Spleen (tissue), 11 donors: Measurements from ENCODE around the gene ANKS1B. TPM values are rescaled to one million over a fixed set of nuclear protein-coding genes. Genes with fewer than 3 reads are reported as not detected.

ENCODE experiments used
- DNase-seq: peaks from one replicate; pipeline ENCODE4 v3.0.0-alpha.2; 2020
- H3K27ac ChIP-seq, 8 donors: fragments of 200-600 bp; sonication (generic) in 7 of 8; 1 replicate in 4 of 8; 2 replicates in 4 of 8; pipeline versions ENCODE4 v1.5.0 to v1.8.0; 2016 to 2021; ENCODE audit warnings: inconsistent platforms in 4 of 8, mild to moderate bottlenecking in 4 of 8, moderate library complexity in 1 of 8
- H3K27me3 ChIP-seq, 7 donors: fragments of 200-600 bp; sonication (generic) in 6 of 7; replicated peaks in 1 of 7; 1 replicate in 4 of 7; 2 replicates in 3 of 7; pipeline versions ENCODE4 v1.5.0 to v1.8.0; 2016 to 2021; ENCODE audit warnings: inconsistent platforms in 3 of 7, mild to moderate bottlenecking in 1 of 7
- H3K36me3 ChIP-seq, 6 donors: fragments of 200-600 bp; sonication (generic) in 5 of 6; 1 replicate in 4 of 6; 2 replicates in 2 of 6; pipeline versions ENCODE4 v1.5.0 to v1.8.0; 2016 to 2021; ENCODE audit warnings: inconsistent platforms in 2 of 6
- H3K4me1 ChIP-seq, 6 donors: fragments of 200-600 bp; sonication (generic) in 5 of 6; 1 replicate in 3 of 6; 2 replicates in 3 of 6; pipeline versions ENCODE4 v1.5.0 to v1.8.0; 2016 to 2021; ENCODE audit warnings: inconsistent platforms in 3 of 6
- H3K4me3 ChIP-seq, 8 donors: fragments of 200-600 bp; sonication (generic) in 7 of 8; 1 replicate in 4 of 8; 2 replicates in 4 of 8; pipeline versions ENCODE4 v1.5.0 to v1.8.0; 2016 to 2021; ENCODE audit warnings: inconsistent platforms in 4 of 8, mild to moderate bottlenecking in 4 of 8, moderate library complexity in 2 of 8
- H3K9me3 ChIP-seq, 8 donors: fragments of 200-600 bp; sonication (generic) in 7 of 8; 1 replicate in 4 of 8; 2 replicates in 4 of 8; pipeline versions ENCODE4 v1.5.0 to v1.8.0; 2016 to 2021; ENCODE audit warnings: inconsistent platforms in 4 of 8
- POLR2A ChIP-seq, 3 donors: fragments of 450-650 bp; IDR thresholded peaks; one replicate each; pipeline ENCODE4 v1.5.1; 2017; ENCODE audit warnings: antibody characterized with exemption in 3 of 3, mild to moderate bottlenecking in 1 of 3
- POLR2AphosphoS5 ChIP-seq, 3 donors: sonication (generic); formaldehyde crosslinking; IDR thresholded peaks; one replicate each; pipeline ENCODE4 v1.5.1; 2017; ENCODE audit warnings: antibody characterized with exemption in 3 of 3
- WGBS, 5 donors: extraction: QIAGEN DNeasy Blood & Tissue Kit in 3 of 5; methylation state at CpG; one replicate each; pipeline versions ENCODE4 v1.1.5 to v1.1.7; 2013 to 2018; 5-methylcytosine and 5-hydroxymethylcytosine counted together
- intact Hi-C: fragments of 100-400 bp; cut with DNase I; formaldehyde crosslinking; loops from one replicate; pipeline ENCODE4 v1.15.0; 2023; ENCODE audit warnings: low total_unique reads
- polyA plus RNA-seq, 3 donors: library from polyadenylated mRNA; stranded (reverse); fragments of 200-250 nt; gene quantifications; one replicate each; pipeline ENCODE4 v1.2.1, GENCODE V29; 2013
- total RNA-seq, 7 donors: library from RNA; depleted of rRNA in 3 of 7; stranded (reverse); fragments of >200 nt in 3 of 7; fragmentation: NEBNext Ultra II Directional in 4 of 7; extraction: Animal tissue kit (Norgen Biotek cat#: 25700) in 4 of 7; gene quantifications; one replicate each; pipeline versions ENCODE4 v1.1.0 to v1.2.1, GENCODE V29; 2016 to 2021
- TF ChIP-seq, protein P1 (sequence below), 11 experiments: fragments of 200-600 bp in 7 of 11; fragments of 450-650 bp in 4 of 11; sonication (generic) in 4 of 11; IDR thresholded peaks in 8 of 11; conservative IDR thresholded peaks in 3 of 11; 1 replicate in 7 of 11; 2 replicates in 4 of 11; pipeline versions ENCODE4 v1.4.0 to v1.8.0; 2016 to 2021; ENCODE audit warnings: antibody characterized with exemption in 11 of 11, inconsistent platforms in 4 of 11, mild to moderate bottlenecking in 1 of 11
- donor health status: healthy with polysubstance abuse.
- donor health status: DM: no; HTN: no; CAD: no; lungs with moderate emphysema.
- donor health status: DM: no; HTN: no; CAD: no.
- donor health status: Bipolar disorder and iron deficiency.
- donor health status: healthy.
- donor health status: DM: no; HTN: no; CAD: no.
- donor health status: DM: yes; HTN: yes; CAD: no.

ANKS1B gene
- total and polyA plus RNA-seq, 10 donors, result 0.21 to 8.0 (median 4.2) TPM

GRCh38 chr12:99136516-99136915, 848.2 kb downstream of the ANKS1B start:
- TF ChIP-seq POLR2AphosphoS5 (IDR thresholded peaks at IDR 0.05) (no peak), POLR2A (IDR thresholded peaks at IDR 0.05) (no peak)
- TF ChIP-seq, protein P1, sequence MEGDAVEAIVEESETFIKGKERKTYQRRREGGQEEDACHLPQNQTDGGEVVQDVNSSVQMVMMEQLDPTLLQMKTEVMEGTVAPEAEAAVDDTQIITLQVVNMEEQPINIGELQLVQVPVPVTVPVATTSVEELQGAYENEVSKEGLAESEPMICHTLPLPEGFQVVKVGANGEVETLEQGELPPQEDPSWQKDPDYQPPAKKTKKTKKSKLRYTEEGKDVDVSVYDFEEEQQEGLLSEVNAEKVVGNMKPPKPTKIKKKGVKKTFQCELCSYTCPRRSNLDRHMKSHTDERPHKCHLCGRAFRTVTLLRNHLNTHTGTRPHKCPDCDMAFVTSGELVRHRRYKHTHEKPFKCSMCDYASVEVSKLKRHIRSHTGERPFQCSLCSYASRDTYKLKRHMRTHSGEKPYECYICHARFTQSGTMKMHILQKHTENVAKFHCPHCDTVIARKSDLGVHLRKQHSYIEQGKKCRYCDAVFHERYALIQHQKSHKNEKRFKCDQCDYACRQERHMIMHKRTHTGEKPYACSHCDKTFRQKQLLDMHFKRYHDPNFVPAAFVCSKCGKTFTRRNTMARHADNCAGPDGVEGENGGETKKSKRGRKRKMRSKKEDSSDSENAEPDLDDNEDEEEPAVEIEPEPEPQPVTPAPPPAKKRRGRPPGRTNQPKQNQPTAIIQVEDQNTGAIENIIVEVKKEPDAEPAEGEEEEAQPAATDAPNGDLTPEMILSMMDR (IDR thresholded peaks at IDR 0.05 in 8 of 11, conservative IDR thresholded peaks at IDR 0.05 in 3 of 11), result no peak
- intact Hi-C loops, result no loop called here
- H3K4me3 ChIP-seq, result no peak overlapping the region
- no peaks in the 10 kb centered on the region for H3K4me1 ChIP-seq
- H3K27ac ChIP-seq, result no peak overlapping the region
- H3K9me3 ChIP-seq, result no peaks in the 10 kb centered on the region
- H3K27me3 ChIP-seq, result no peaks in the 10 kb centered on the region
- no peak for DNase-seq
- no peaks in the 10 kb centered on the region for H3K36me3 ChIP-seq

- Histone ChIP-seq H3K4me3 (no peak overlapping the region), H3K9me3 (no peaks in the 10 kb centered on the region), H3K4me1 (no peaks in the 10 kb centered on the region), H3K27ac (no peak overlapping the region), H3K27me3 (no peaks in the 10 kb centered on the region), H3K36me3 (no peaks in the 10 kb centered on the region)
- intact Hi-C loops, result no loop called here
- 75 to 87% (median 76%) methylated on average over 4 of the region's 4 CpGs for WGBS, 5 donors
- TF ChIP-seq, protein P1 (IDR thresholded peaks at IDR 0.05 in 8 of 11, conservative IDR thresholded peaks at IDR 0.05 in 3 of 11), result no peak
- TF ChIP-seq POLR2A (IDR thresholded peaks at IDR 0.05) (no peak), POLR2AphosphoS5 (IDR thresholded peaks at IDR 0.05) (no peak)
- no peak for DNase-seq
Observed at GRCh38 chr12:99135376-99135775, 849.4 kb downstream of the ANKS1B start.

GRCh38 chr12:99133401-99133800, 851.3 kb downstream of the ANKS1B start:
- WGBS, 5 donors, result 34 to 91% (median 79%) methylated on average over 2 of the region's 2 CpGs
- TF ChIP-seq, protein P1 (IDR thresholded peaks at IDR 0.05 in 8 of 11, conservative IDR thresholded peaks at IDR 0.05 in 3 of 11), result no peak
- TF ChIP-seq POLR2AphosphoS5 (IDR thresholded peaks at IDR 0.05) (no peak), POLR2A (IDR thresholded peaks at IDR 0.05) (no peak)
- H3K9me3 ChIP-seq, result no peaks in the 10 kb centered on the region
- no peak overlapping the region for H3K4me3 ChIP-seq
- no peak overlapping the region for H3K27ac ChIP-seq
- no peak for DNase-seq
- intact Hi-C loops, result no loop called here
- H3K4me1 ChIP-seq, result no peaks in the 10 kb centered on the region
- no peaks in the 10 kb centered on the region for H3K36me3 ChIP-seq
- no peaks in the 10 kb centered on the region for H3K27me3 ChIP-seq

GRCh38 chr12:99131751-99132199, 853.0 kb downstream of the ANKS1B start:
- TF ChIP-seq POLR2A (IDR thresholded peaks at IDR 0.05) (no peak), POLR2AphosphoS5 (IDR thresholded peaks at IDR 0.05) (no peak)
- TF ChIP-seq, protein P1 (IDR thresholded peaks at IDR 0.05 in 8 of 11, conservative IDR thresholded peaks at IDR 0.05 in 3 of 11), result no peak
- Histone ChIP-seq H3K9me3 (no peaks in the 10 kb centered on the region), H3K36me3 (no peaks in the 10 kb centered on the region), H3K27me3 (no peaks in the 10 kb centered on the region), H3K4me3 (peak overlapping the region in 2 of 8 donors; percentile 7 to 17), H3K4me1 (no peaks in the 10 kb centered on the region), H3K27ac (peak overlapping the region; percentile 21 to 71 (median 48))
- DNase-seq, result no peak
- intact Hi-C loops, result no loop called here
- 12 to 24% (median 17%) methylated on average over 7 of the region's 7 CpGs for WGBS, 5 donors
